Astrocyte of the hippocampus (primary cell): Measurements from ENCODE around the gene ILKAP.

Experiments used
- DNase-seq: peaks from one replicate; pipeline ENCODE4 v3.0.0; 2011; ENCODE audit warnings: low read depth, low spot score

The ILKAP gene

GRCh38 chr2:238237431-238238135, 34.1 kb upstream of the ILKAP start:
- no peak for DNase-seq

GRCh38 chr2:238236571-238236970, 33.1 kb upstream of the ILKAP start:
- no peak for DNase-seq

- DNase-seq: no peak
Measured at GRCh38 chr2:238235856-238236255, 32.4 kb upstream of the ILKAP start.

DNA sequence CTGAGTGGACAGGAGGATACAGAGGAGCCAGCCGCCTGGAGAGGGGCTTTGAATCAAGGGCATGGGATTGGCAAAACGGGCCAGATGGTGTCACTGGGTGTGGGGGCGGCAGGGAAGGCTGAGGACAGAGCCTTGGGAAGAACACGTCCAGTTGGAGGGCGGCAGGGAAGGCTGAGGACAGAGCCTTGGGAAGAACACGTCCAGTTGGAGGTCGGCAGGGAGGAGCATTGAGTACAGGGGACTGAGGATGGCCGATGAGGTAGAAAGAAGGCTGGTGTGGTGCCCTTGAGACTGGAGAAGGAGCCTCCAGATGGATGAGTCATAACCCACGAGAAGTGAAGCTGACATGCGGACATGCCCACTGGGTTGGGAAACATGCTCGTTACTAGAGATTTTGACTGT, 31.8 kb upstream of the ILKAP start:
- DNase-seq: peak; percentile 36

- DNase-seq: no peak
Measured at GRCh38 chr2:238233625-238234024, 30.1 kb upstream of the ILKAP start.

GRCh38 chr2:238231809-238232208, 28.3 kb upstream of the ILKAP start:
- DNase-seq: no peak

DNA sequence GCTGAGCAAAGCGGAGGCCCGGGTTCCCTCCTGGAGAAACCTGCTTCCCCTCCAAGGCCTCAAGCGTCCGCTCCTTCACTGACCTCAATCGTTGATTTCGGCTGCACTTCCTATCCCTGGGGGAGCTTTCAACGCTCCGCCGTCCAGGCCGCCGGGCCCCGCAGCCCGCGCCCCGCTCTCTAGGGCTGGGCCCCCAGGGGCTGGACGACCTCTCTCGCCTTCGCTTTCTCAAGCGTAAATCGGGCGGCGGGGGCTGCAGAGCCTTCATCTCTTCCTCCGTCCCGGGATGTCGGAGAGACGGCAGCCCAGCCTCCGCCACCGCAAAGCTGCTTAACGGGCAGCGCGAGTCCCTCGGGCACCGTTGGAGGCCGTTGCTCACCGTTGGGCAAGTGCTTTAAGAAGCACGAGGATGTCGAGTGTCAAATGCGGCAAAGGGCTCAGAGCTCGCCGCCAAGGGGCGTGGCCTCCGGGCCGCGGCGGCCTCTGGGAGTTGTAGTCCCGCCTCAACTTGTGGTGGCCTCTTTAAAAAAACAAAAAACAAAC, 27.8 kb upstream of the ILKAP start:
- DNase-seq: peak; percentile 78

DNA sequence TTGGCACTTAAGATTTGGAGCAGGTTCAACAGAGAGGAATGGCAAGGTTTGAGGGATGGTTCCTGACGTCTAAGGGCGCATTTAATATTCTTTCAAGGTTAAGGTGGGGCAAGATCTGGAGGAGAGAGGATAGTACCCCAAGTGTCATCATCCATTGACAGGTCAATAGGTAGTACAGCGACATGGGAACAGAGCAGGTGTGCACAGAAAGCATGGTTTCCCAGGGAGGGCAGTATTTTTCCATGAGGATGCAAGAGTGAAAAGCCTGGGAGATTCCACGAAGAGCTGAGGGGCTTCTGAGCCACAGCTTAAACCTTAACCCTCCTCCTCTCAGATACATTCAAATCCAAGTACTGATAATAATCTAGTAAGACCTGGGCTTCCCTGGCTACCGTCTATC, 27.2 kb upstream of the ILKAP start:
- DNase-seq: no peak

- peak; percentile 72 for DNase-seq
Measured at GRCh38 chr2:238228700-238229099, 25.2 kb upstream of the ILKAP start.

DNA sequence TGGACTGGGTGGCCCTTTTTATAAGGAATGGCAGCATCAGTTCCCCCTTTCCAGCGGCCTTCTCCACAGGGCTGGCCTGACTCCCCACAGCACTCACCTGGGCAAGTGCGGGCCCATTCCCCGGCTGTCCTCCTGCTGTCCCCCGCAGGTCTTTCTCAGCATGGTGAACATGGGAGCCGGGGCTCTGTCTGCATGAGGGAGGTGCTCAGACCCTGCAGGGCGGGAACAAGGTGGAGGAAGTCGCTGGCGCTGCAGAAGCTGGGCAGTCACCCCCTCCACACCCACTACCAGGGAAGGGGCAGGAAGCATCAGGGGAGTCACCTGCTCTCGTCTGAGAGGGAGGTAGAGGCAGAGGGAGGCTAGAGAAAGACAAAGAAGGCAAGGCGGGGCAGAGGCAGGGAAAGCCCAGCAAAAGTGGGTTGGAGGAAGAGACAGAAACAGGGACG, 24.1 kb upstream of the ILKAP start:
- no peak for DNase-seq

GRCh38 chr2:238226698-238227586, 23.4 kb upstream of the ILKAP start:
- DNase-seq: no peak

DNA sequence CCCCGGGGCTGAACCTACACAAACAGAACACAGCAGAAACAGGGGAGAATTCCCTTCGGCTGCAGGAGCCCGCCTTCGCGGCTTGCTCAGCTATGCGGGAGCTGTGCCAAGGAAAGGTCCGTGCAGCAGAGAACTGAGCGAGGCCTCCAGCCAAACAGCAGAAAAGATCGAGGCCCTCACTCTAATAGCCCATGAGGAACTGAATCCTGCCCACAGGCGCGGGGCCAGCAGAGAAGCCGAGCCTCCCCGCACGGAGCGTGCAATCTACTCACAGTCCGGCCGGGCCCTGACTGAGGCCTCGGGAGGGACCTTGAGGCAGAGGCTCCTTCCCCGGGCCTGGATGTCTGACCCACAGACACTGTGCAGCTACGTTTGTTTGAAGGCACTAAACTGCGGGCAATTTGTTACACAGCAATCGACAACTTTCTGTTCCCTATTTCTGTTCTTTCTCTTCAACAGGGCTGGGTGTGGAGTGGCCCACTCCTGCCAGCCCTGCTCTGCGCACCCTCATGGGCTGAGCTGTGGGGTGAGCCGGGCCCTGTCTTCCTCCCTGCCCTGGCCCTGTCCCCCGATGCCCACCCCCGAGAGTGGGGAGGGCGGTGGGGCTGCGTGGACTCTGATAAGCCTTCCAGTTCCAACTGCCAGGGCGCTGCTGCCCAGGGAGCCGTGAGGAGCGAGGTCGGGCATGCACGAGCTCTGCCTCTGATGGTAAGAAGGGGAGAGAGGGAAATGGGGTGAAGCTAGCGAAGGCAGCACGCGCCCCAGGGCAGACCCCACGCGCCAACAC, 22.6 kb upstream of the ILKAP start:
- DNase-seq: peak; percentile 87

DNA sequence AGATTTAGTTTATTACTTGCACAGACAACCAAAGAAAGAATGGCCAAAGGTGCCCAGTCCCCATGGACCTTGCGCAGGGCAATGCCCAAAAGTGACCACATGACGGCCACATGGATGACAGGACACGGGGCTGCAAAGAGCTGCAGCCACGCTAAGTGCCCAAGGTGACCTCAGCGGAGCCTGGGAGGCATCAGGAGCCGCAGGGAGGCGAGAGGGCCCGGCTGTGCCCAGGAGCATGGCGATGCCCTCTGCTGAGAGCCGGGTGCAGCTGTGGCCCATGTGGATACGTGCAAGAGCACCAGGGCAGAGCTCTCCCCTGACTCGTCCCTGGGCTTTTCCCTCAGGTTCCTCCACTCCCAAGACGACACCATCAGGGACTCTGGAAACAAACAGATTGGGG, 21.6 kb upstream of the ILKAP start:
- DNase-seq: no peak

DNA sequence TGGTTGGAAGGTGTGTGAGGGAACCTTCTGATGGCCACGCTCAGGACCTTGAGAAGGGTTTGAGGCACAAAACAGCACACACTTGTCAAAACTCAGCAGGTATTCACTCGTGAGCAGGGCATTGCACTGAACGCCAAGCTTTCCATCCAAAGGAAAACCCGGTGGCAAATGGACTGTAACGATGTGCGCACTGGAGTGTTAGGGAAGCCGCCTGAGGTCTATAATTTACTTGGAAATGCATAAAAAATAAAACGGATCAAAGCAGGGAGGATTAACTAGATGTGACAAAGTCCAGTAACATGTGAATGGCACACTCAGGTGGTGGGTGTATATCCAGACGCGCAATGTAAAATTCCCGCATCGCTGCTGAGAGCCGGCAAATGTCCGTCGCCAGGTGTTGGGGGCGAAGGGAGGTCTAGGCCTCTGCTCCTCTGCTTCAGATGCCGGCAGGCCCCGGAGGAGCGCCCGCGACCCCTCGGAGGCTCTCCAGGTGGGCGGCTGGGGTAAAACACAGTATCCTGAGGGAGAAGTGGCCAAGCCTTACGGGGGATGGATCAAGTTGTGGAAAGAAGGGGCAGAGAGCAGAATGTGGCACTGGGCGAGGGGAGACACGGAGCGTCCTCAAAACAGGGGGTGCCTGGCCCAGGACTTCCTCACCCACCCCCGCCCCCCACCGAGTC, 21.0 kb upstream of the ILKAP start:
- DNase-seq: no peak

- no peak for DNase-seq
Measured at GRCh38 chr2:238220892-238221521, 17.5 kb upstream of the ILKAP start.

DNA sequence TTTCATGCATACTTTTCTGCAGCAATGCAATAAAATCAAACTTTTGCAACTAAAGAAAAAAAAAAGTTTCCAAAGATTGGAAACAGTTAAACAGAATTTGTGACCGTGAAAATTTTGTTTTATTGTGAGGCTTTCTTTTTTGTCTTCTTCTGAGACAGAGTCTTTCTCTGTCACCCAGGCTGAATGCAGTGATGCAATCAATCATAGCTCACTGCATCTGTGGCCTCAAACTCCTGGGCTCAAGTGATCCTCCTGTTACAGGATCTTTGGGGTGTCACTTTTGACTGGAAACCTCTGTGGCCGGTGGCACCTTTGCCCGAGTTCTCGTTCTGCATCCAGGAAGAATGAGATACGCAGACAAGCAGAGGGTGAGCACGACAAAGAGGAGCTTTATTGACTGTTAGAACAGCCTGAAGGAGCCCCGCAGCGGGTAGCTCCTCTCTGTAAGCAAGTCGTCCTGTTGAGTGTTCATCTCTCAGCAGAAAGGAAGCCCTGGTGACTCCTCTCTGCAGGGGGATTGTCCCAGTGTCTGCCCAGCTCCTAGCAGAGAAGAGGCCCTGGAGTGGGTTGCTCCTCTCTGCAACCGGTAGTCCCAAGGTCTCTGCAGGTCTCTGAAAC, 16.9 kb upstream of the ILKAP start:
- no peak for DNase-seq

- no peak for DNase-seq
Measured at GRCh38 chr2:238216651-238217184, 13.2 kb upstream of the ILKAP start.

DNA sequence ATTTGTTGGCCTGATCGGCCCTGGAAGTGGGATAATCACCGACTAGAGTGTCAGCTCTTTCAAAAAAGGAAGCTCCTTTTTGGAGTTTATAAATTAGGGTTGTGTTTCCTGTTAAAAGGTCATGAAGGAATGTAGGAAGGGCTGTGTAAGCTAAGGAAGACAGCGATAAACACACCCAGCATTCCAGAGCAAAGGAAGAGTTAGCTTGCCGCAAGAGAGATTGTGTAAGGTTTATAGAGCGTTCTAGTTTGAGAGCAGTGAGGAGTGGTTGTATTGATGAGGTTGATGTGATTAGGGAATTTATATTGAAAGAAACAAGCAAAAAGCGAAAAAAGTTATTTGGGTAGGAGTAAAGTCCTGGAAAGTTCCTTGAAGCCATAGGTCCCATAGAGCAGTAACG, 3.5 kb upstream of the ILKAP start:
- no peak for DNase-seq

GRCh38 chr2:238203973-238204683, 633 bp upstream of the ILKAP start:
- peak; percentile 30 for DNase-seq
